Lung (tissue), 12 donors: ENCODE data around the gene CLDN9. TPM values are rescaled to one million over a fixed set of nuclear protein-coding genes. Genes with fewer than 3 reads are reported as not detected.
A peak's percentile ranks its signal among the peaks of the same experiment; 100 is the strongest.

Source experiments
- ATAC-seq: fragments of 200-7000 bp; cut with Tn5 transposase; one replicate; pipeline ENCODE4 v1.9.1; 2020; ENCODE audit warnings: moderate number of reproducible peaks; ENCODE audit not compliant: insufficient read depth, low FRiP score
- DNase-seq, 3 donors: peaks; one replicate each; pipeline ENCODE4 v3.0.0-alpha.2; 2013 to 2017
- H3K27ac ChIP-seq, 2 donors: one replicate each; pipeline ENCODE4 v1.5.1; 2013; ENCODE audit warnings: mild to moderate bottlenecking in 2 of 2, moderate library complexity in 2 of 2, control low read depth in 1 of 2, inconsistent platforms in 1 of 2, low read depth in 1 of 2, low read length in 1 of 2
- H3K27me3 ChIP-seq, 3 donors: one replicate each; pipeline ENCODE4 v1.5.1; 2013; ENCODE audit warnings: low read length in 2 of 3; ENCODE audit not compliant: control insufficient read depth in 3 of 3, insufficient read depth in 3 of 3
- H3K36me3 ChIP-seq, 4 donors: one replicate each; pipeline ENCODE4 v1.5.1; 2013; ENCODE audit warnings: low read length in 4 of 4, mild to moderate bottlenecking in 1 of 4, moderate library complexity in 1 of 4; ENCODE audit not compliant: control insufficient read depth in 4 of 4, insufficient read depth in 4 of 4
- H3K4me1 ChIP-seq, 5 donors: one replicate each; pipeline ENCODE4 v1.5.1; 2013; ENCODE audit warnings: low read length in 5 of 5, mild to moderate bottlenecking in 2 of 5, moderate library complexity in 1 of 5; ENCODE audit not compliant: control insufficient read depth in 5 of 5, insufficient read depth in 5 of 5
- H3K4me3 ChIP-seq: one replicate; pipeline ENCODE4 v1.5.1; 2013; ENCODE audit warnings: mild to moderate bottlenecking, control low read depth, moderate library complexity
- H3K9ac ChIP-seq, 2 donors: one replicate each; pipeline ENCODE4 v1.5.1; 2013; ENCODE audit warnings: low read length in 2 of 2, control low read depth in 1 of 2; ENCODE audit not compliant: insufficient read depth in 1 of 2
- H3K9me3 ChIP-seq, 4 donors: one replicate each; pipeline ENCODE4 v1.5.1; 2013; ENCODE audit warnings: low read length in 3 of 4, mild to moderate bottlenecking in 1 of 4, moderate library complexity in 1 of 4; ENCODE audit not compliant: control insufficient read depth in 4 of 4, insufficient read depth in 3 of 4
- CTCF ChIP-seq: IDR thresholded peaks from 2 replicates; pipeline ENCODE4 v1.5.1; 2012; ENCODE audit warnings: mild to moderate bottlenecking; ENCODE audit errors: control extremely low read depth, extremely low read depth
- WGBS, 2 donors: extraction: QIAGEN DNeasy Blood & Tissue Kit; methylation state at CpG; one replicate each; pipeline ENCODE4 v1.1.7; 2013; 5-methylcytosine and 5-hydroxymethylcytosine counted together
- polyA plus RNA-seq, 2 donors: library from polyadenylated mRNA; stranded (reverse); fragments of 200-250 nt; gene quantifications; one replicate each; pipeline ENCODE4 v1.2.1, GENCODE V29; 2013
- total RNA-seq, 2 donors: library from RNA; depleted of rRNA in 1 of 2; stranded (reverse); fragments of >200 nt in 1 of 2; gene quantifications; one replicate each; pipeline ENCODE4 v1.2.1, GENCODE V29; 2014 to 2021
- donor health status: control.
- donor health status: control.
- donor health status: Bipolar disorder and iron deficiency.
- donor health status: healthy.
- donor health status: DM: yes; HTN: yes; CAD: no.

The CLDN9 gene
- total and polyA plus RNA-seq, 4 donors: 0.91 to 5.3 (median 1.3) TPM

- no peaks in the 10 kb centered on the region for H3K36me3 ChIP-seq
- H3K9ac ChIP-seq: peak overlapping the region in 1 of 2 donors; percentile 29
- no peak for TF ChIP-seq CTCF
- WGBS, 2 donors: 21 to 48% methylated on average over 13 of the region's 13 CpGs
- H3K4me1 ChIP-seq: peaks cover 0 to 26% (median 2%) of the 10 kb centered on the region in 5 donors
- peak overlapping the region in 1 of 2 donors; percentile 30 for H3K27ac ChIP-seq
- DNase-seq (no peak), ATAC-seq (no peak)
- H3K4me3 ChIP-seq: no peak overlapping the region
- H3K27me3 ChIP-seq: peaks cover 0 to 40% (median 15%) of the 10 kb centered on the region in 3 donors
- H3K9me3 ChIP-seq: peaks cover 0 to 2% (median 0%) of the 10 kb centered on the region in 4 donors
Observed at GRCh38 chr16:3007059-3007956, 5.4 kb upstream of the CLDN9 start.

GRCh38 chr16:3007957-3008689 is 4.6 kb upstream of the CLDN9 start:
- Histone ChIP-seq H3K27me3 (peaks cover 0 to 41% (median 22%) of the 10 kb centered on the region in 3 donors), H3K36me3 (no peaks in the 10 kb centered on the region), H3K9me3 (peaks cover 0 to 2% (median 0%) of the 10 kb centered on the region in 4 donors), H3K4me3 (no peak overlapping the region), H3K4me1 (peaks cover 0 to 29% (median 2%) of the 10 kb centered on the region in 5 donors), H3K27ac (peak overlapping the region in 1 of 2 donors; percentile 7), H3K9ac (peak overlapping the region in 1 of 2 donors; percentile 29)
- WGBS, 2 donors: 6 to 15% methylated on average over 17 of the region's 17 CpGs
- ATAC-seq (no peak), DNase-seq (peak in 2 of 3 donors; percentile 60 to 81)
- no peak for TF ChIP-seq CTCF

- DNase-seq: peak in 1 of 3 donors; percentile 48
- Histone ChIP-seq H3K9ac (no peak overlapping the region), H3K27ac (peak overlapping the region in 1 of 2 donors; percentile 65), H3K4me1 (peaks cover 0 to 33% (median 2%) of the 10 kb centered on the region in 5 donors), H3K36me3 (no peaks in the 10 kb centered on the region), H3K4me3 (no peak overlapping the region), H3K9me3 (peaks cover 0 to 2% (median 0%) of the 10 kb centered on the region in 4 donors), H3K27me3 (peaks cover 0 to 43% (median 26%) of the 10 kb centered on the region in 3 donors)
- no peak for TF ChIP-seq CTCF
- WGBS, 2 donors: 62 to 66% methylated on average over 4 of the region's 4 CpGs
- no peak for ATAC-seq
Observed at GRCh38 chr16:3008690-3009037, 4.1 kb upstream of the CLDN9 start.
